ENCODE measurements around the gene RFLNA. TPM values are rescaled to one million over a fixed set of nuclear protein-coding genes. Genes with fewer than 3 reads are reported as not detected.

The RFLNA gene
- total and polyA plus RNA-seq, 2 of the 4 experiments (the other 2 are of a cell fraction), result not detected

DNA sequence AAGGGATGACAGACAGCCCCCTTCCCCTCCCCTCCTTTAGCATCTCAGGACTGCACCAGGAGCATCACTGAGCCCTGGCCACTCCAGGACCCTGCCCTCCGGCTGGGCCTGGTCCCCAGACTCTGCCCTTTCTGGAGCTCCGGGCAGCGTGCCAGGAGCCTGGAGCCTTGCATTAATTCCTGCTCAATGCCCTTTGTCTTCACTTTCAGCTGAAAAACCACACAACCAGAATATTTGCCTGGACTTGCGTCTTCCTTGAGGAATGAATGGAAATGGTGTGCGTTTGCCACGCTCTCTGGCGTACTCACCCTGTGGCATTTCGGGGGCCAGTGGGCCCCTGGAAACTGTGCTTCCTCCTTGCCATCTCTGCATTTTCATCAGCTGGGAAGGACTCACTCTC is 8.5 kb upstream of the RFLNA start:
- ATAC-seq (ENCODE audit: low read depth) (no peak), DNase-seq (no peak)
- H4K20me1 ChIP-seq (ENCODE audit: insufficient read depth, low read length), result no peaks in the 10 kb centered on the region
- H3K4ac ChIP-seq (ENCODE audit: low read depth, low read length), result no peak overlapping the region
- no peak overlapping the region for H4K5ac ChIP-seq (ENCODE audit: low read depth, low read length)
- no TSS peak for BruUV-seq (replicated peaks)
- POLR2A ChIA-PET (ENCODE audit: unreplicated experiment), result no interaction called here
- H3K56ac ChIP-seq (ENCODE audit: extremely low read depth, insufficient read depth, low read length), result no peak overlapping the region
- no peak overlapping the region for H3K27ac ChIP-seq (ENCODE audit: insufficient read depth, low read length)
- no peak overlapping the region for H4K91ac ChIP-seq (ENCODE audit: insufficient read depth, low read depth, low read length)
- no peak overlapping the region for H3K18ac ChIP-seq (ENCODE audit: low read depth, low read length)
- no peak overlapping the region for H2AK5ac ChIP-seq (ENCODE audit: low read depth, low read length)
- H3K9me1 ChIP-seq (ENCODE audit: insufficient read depth, low read length), result no peaks in the 10 kb centered on the region
- no peak overlapping the region for H3K23ac ChIP-seq (ENCODE audit: low read depth, low read length)
- H3K14ac ChIP-seq (replicated peaks; ENCODE audit: low read depth, low read length), result no peak overlapping the region
- peaks cover 8% of the 10 kb centered on the region for H3K4me1 ChIP-seq (ENCODE audit: control insufficient read depth, insufficient read depth, low read length)
- dilution Hi-C loops (cut with HindIII; ENCODE audit: low sequenced_read_pairs, unreplicated experiment) (no loop called here), intact Hi-C loops (cut with micrococcal nuclease) (no loop called here), in situ Hi-C loops (cut with MboI; ENCODE audit: low sequenced_read_pairs) (no loop called here)
- no peak overlapping the region for H2BK120ac ChIP-seq (ENCODE audit: low read depth, low read length)
- no peak overlapping the region for H3K4me3 ChIP-seq (ENCODE audit: insufficient read depth, low read depth, low read length)
- CTCF ChIA-PET, result no interaction called here
- 29% methylated on average over 3 of the region's 8 CpGs; no CpG with 5 or more reads in 1 of the 2 experiments for WGBS, 2 experiments (ENCODE audit: extremely low coverage in 2 of 2, insufficient read length in 1 of 2)
- no peak overlapping the region for H2BK5ac ChIP-seq (ENCODE audit: low read depth, low read length, poor library complexity, severe bottlenecking)
- no peak overlapping the region for H2BK15ac ChIP-seq (ENCODE audit: low read depth, low read length)
- no peak overlapping the region for H2AK9ac ChIP-seq (replicated peaks; ENCODE audit: low read depth, low read length, poor library complexity)
- no peak overlapping the region for H2BK20ac ChIP-seq (ENCODE audit: low read depth, low read length)
- no peaks in the 10 kb centered on the region for H3K79me1 ChIP-seq (ENCODE audit: low read depth in 1 of 2, low read length in 2 of 2)
- H2AFZ ChIP-seq (replicated peaks; ENCODE audit: low read length, poor library complexity), result no peak overlapping the region
- H3K9me3 ChIP-seq (ENCODE audit: control insufficient read depth, insufficient read depth, low read length), result peaks cover 14% of the 10 kb centered on the region
- H3K27me3 ChIP-seq (ENCODE audit: control insufficient read depth, insufficient read depth, low read length), result peaks cover 36% of the 10 kb centered on the region
- TF ChIP-seq FOS (IDR thresholded peaks at IDR 0.05; ENCODE audit: low read depth, low read length) (no peak), RFX5 (IDR thresholded peaks at IDR 0.05; ENCODE audit: low read depth, low read length) (no peak), RAD21 (IDR thresholded peaks at IDR 0.05; ENCODE audit: low read length) (no peak), NFE2L2 (IDR thresholded peaks at IDR 0.05; ENCODE audit: low read depth, low read length) (no peak), CEBPB (IDR thresholded peaks at IDR 0.05; ENCODE audit: low read depth, low read length) (no peak), BHLHE40 (IDR thresholded peaks at IDR 0.05; ENCODE audit: low read depth, low read length) (no peak), SMC3 (IDR thresholded peaks at IDR 0.05; ENCODE audit: low read depth, low read length) (no peak), MAZ (IDR thresholded peaks at IDR 0.05; ENCODE audit: borderline replicate concordance, low read depth, low read length) (no peak)
- TF ChIP-seq, protein P1, sequence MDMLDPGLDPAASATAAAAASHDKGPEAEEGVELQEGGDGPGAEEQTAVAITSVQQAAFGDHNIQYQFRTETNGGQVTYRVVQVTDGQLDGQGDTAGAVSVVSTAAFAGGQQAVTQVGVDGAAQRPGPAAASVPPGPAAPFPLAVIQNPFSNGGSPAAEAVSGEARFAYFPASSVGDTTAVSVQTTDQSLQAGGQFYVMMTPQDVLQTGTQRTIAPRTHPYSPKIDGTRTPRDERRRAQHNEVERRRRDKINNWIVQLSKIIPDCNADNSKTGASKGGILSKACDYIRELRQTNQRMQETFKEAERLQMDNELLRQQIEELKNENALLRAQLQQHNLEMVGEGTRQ (IDR thresholded peaks at IDR 0.05; ENCODE audit: low read depth, low read length), result no peak
- no peak overlapping the region for H4K8ac ChIP-seq (ENCODE audit: low read depth in 2 of 2, low read length in 2 of 2)
- H3K9ac ChIP-seq (ENCODE audit: low read depth, low read length), result no peak overlapping the region
- H3K4me2 ChIP-seq (ENCODE audit: low read depth, low read length), result no peak overlapping the region
- H3K36me3 ChIP-seq (ENCODE audit: control insufficient read depth, insufficient read depth, low read length), result no peaks in the 10 kb centered on the region

Measured in IMR-90 (cell line).